ENCODE measurements around the gene TOPORS.

DNA sequence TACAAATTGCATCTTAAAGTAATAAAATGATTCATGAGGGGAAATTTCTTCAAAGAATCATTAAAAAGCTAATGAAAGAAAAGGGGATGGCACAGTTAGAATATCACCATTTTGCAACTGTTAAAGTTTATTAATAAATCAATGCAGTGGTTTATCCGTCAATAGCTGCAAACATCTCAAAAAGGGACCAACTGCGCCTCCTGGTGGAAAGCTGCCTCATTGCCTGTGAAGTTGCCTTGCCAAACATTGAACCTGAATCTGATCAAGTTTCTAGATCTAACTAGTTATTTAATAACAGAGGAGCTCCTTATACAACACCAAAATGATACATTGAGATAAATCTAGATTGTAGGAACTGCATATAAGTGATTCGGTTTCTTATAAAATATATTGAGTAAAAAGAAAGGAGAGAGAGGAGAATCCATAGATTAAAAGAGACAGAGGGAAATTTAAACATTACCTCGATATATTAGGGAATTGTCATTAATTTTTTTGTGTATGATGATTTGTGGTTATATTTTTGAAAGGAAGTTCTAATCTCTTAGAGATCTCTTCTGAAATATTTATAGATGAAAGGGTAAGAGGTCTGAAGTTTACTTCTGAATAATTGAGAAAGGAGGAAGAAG lies 27.4 kb upstream of the TOPORS start:
- no peak for TF ChIP-seq POLR2A (IDR thresholded peaks at IDR 0.05; ENCODE audit: low read length)
- TF ChIP-seq GATA1 (IDR thresholded peaks at IDR 0.05; ENCODE audit: low read depth, low read length) = no peak

All from erythroblast (primary cell).